Measurements from ENCODE around the gene TENM3. TPM values are rescaled to one million over a fixed set of nuclear protein-coding genes. Genes with fewer than 3 reads are reported as not detected.

TENM3 gene
- total and polyA plus RNA-seq, 2 of the 8 experiments (the other 6 are each of a cell fraction or from before 2014, with no cell fraction given), result 36.9 to 69.3 TPM

GRCh38 chr4:182627996-182628395 lies 384.8 kb downstream of the TENM3 start (continued):
- TF ChIP-seq BACH1 (IDR thresholded peaks at IDR 0.05; ENCODE audit: low read length) (no peak), SP1 (IDR thresholded peaks at IDR 0.05; ENCODE audit: low read depth, low read length) (no peak), POLR2AphosphoS5 (IDR thresholded peaks at IDR 0.05; ENCODE audit: low read depth, low read length) (no peak), EGR1 (IDR thresholded peaks at IDR 0.05; ENCODE audit: borderline replicate concordance, low read depth, low read length) (no peak), TBP (IDR thresholded peaks at IDR 0.05; ENCODE audit: low read depth, low read length) (no peak), ZNF274 (IDR thresholded peaks at IDR 0.05; ENCODE audit: borderline replicate concordance, extremely low read depth, low read length) (no peak), RNF2 (IDR thresholded peaks at IDR 0.05; ENCODE audit: borderline replicate concordance, low read depth, low read length, missing control alignments, poor library complexity, severe bottlenecking) (no peak), SAP30 (IDR thresholded peaks at IDR 0.05; ENCODE audit: insufficient read depth, insufficient replicate concordance, low read length) (no peak), HDAC2 (IDR thresholded peaks at IDR 0.05; ENCODE audit: borderline replicate concordance in 1 of 2, low read depth in 2 of 2, low read length in 2 of 2) (no peak)
